ENCODE results near the gene LORICRIN.

LORICRIN gene

GRCh38 chr1:153310526-153310925 is 51.0 kb downstream of the LORICRIN start:
- DNase-seq (ENCODE audit: low read depth) = no peak
- no peak overlapping the region for H3K4me3 ChIP-seq (ENCODE audit: low read length)
- TF ChIP-seq, protein P1, sequence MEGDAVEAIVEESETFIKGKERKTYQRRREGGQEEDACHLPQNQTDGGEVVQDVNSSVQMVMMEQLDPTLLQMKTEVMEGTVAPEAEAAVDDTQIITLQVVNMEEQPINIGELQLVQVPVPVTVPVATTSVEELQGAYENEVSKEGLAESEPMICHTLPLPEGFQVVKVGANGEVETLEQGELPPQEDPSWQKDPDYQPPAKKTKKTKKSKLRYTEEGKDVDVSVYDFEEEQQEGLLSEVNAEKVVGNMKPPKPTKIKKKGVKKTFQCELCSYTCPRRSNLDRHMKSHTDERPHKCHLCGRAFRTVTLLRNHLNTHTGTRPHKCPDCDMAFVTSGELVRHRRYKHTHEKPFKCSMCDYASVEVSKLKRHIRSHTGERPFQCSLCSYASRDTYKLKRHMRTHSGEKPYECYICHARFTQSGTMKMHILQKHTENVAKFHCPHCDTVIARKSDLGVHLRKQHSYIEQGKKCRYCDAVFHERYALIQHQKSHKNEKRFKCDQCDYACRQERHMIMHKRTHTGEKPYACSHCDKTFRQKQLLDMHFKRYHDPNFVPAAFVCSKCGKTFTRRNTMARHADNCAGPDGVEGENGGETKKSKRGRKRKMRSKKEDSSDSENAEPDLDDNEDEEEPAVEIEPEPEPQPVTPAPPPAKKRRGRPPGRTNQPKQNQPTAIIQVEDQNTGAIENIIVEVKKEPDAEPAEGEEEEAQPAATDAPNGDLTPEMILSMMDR (conservative IDR thresholded peaks at IDR 0.05; ENCODE audit: low read length) = no peak
